Natural killer cell (primary cell): ENCODE data around the gene ISL2. TPM values are rescaled to one million over a fixed set of nuclear protein-coding genes. Genes with fewer than 3 reads are reported as not detected.

Experiments
- ATAC-seq, 3 donors: fragments of 150-1000 bp in 2 of 3; fragments of 200-7000 bp in 1 of 3; cut with Tn5 transposase; 1 replicate in 1 of 3; 2 replicates in 2 of 3; pipeline ENCODE4 v1.10.0; 2021; ENCODE audit warnings: mild to moderate bottlenecking in 2 of 3, moderate library complexity in 2 of 3
- DNase-seq, 2 donors: peaks; one replicate each; pipeline versions ENCODE4 v3.0.0 to v3.0.0-alpha.2; 2013 to 2021; ENCODE audit warnings: mixed read lengths in 1 of 2
- H3K27ac ChIP-seq: one replicate; pipeline ENCODE4 v1.5.1; 2013; ENCODE audit warnings: mild to moderate bottlenecking, low read length
- H3K27me3 ChIP-seq: one replicate; pipeline ENCODE4 v1.6.1; 2013; ENCODE audit warnings: low read length; ENCODE audit not compliant: control insufficient read depth, insufficient read depth
- H3K36me3 ChIP-seq: one replicate; pipeline ENCODE4 v1.6.1; 2013; ENCODE audit warnings: low read length; ENCODE audit not compliant: control insufficient read depth, insufficient read depth
- H3K4me1 ChIP-seq: one replicate; pipeline ENCODE4 v1.6.1; 2013; ENCODE audit warnings: low read length; ENCODE audit not compliant: control insufficient read depth, insufficient read depth
- H3K4me3 ChIP-seq: one replicate; pipeline ENCODE4 v1.5.1; 2013; ENCODE audit warnings: low read length
- H3K9me3 ChIP-seq: one replicate; pipeline ENCODE4 v1.6.1; 2013; ENCODE audit warnings: low read length; ENCODE audit not compliant: control insufficient read depth, insufficient read depth
- H3K27ac Mint-ChIP-seq, 2 donors: one replicate each; pipeline ENCODE4 v1.8.0; 2022; ENCODE audit warnings: mild to moderate bottlenecking in 2 of 2, mixed read lengths in 2 of 2, moderate library complexity in 1 of 2
- H3K27me3 Mint-ChIP-seq, 2 donors: one replicate each; pipeline ENCODE4 v1.8.0; 2022; ENCODE audit warnings: low read depth in 2 of 2, mixed read lengths in 2 of 2
- H3K36me3 Mint-ChIP-seq: one replicate; pipeline ENCODE4 v1.8.0; 2022; ENCODE audit warnings: mixed read lengths
- H3K4me1 Mint-ChIP-seq, 2 donors: one replicate each; pipeline ENCODE4 v1.8.0; 2022; ENCODE audit warnings: mixed read lengths in 2 of 2
- H3K4me3 Mint-ChIP-seq: one replicate; pipeline ENCODE4 v1.8.0; 2022; ENCODE audit warnings: mild to moderate bottlenecking, moderate library complexity, mixed read lengths
- H3K9me3 Mint-ChIP-seq, 2 donors: one replicate each; pipeline ENCODE4 v1.8.0; 2022; ENCODE audit warnings: mixed read lengths in 2 of 2
- WGBS: methylation state at CpG from one replicate; pipeline ENCODE4 v1.1.7; 2013; ENCODE audit warnings: missing lambda C conversion rate; ENCODE audit not compliant: insufficient coverage; 5-methylcytosine and 5-hydroxymethylcytosine counted together
- intact Hi-C: fragments of 100-400 bp; cut with micrococcal nuclease; formaldehyde crosslinking; loops from one replicate; pipeline ENCODE4 v1.14.2; 2022
- total RNA-seq, 4 donors: library from RNA; stranded (reverse); fragments of 120-200 nt in 1 of 4; gene quantifications; one replicate each; pipeline versions ENCODE4 v1.2.3 to v1.2.4, GENCODE V29; 2013 to 2022
- TF ChIP-seq, protein P1 (sequence below): fragments of 200-600 bp; IDR thresholded peaks from one replicate; pipeline ENCODE4 v1.8.0; 2022; ENCODE audit warnings: antibody characterized with exemption

ISL2 gene
- total RNA-seq, 3 donors from 2014 or later (not counting 1 experiment from before 2014, with no cell fraction given) = not detected

- DNase-seq = no peak
Measured at GRCh38 chr15:76325704-76326103, 10.9 kb upstream of the ISL2 start.

DNA sequence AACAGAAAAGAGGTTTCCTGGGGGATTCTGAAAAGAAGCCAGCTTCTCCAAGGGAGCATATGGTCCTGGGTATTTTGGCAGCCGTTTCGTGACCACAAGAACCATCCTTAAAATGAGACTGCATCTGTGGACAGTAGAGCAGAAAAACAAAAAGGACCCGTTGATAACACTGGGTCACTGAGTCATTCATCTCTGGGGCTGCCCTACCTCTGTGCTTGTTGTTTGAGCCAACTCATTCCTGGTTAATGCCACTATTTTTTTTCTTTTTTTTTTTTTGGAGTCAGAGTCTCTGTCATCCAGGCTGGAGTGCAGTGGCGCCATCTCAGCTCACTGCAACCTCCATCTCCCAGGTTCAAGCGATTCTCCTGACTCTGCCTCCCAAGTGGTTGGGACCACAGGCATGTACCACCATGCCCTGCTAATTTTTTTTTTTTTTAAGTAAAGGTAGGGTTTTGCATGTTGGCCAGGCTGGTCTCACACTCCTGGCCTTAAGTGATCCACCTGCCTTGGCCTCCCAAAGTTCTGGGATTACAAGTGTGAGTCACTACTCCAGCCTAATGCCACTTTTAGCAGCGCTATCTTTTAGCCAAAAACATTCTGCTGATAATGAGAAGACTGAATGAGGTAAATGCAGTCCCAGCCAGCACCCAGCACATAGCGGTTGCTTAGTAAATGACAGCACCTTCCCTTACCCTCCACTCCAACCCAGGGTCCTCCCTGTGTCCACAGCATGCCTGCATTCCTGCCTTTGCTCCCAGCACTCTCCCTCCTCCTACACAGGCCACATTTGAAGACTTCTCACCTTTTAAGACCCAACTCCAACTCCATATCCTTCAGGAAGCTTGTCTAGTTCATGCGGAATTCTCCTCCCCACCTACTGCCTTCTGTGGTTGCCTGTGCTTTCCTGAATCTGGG, 9.1 kb upstream of the ISL2 start:
- no peaks in the 10 kb centered on the region for H3K4me1 ChIP-seq
- Mint-ChIP-seq H3K4me3 (no peak overlapping the region), H3K9me3 (no peaks in the 10 kb centered on the region), H3K36me3 (no peaks in the 10 kb centered on the region), H3K4me1 (no peaks in the 10 kb centered on the region), H3K27ac (no peak overlapping the region), H3K27me3 (peaks cover 45 to 61% of the 10 kb centered on the region in 2 donors)
- no peak for DNase-seq
- no peak overlapping the region for H3K27ac ChIP-seq
- WGBS = 81% methylated on average over 8 of the region's 8 CpGs
- no peaks in the 10 kb centered on the region for H3K9me3 ChIP-seq
- no peak for ATAC-seq
- H3K4me3 ChIP-seq = no peak overlapping the region
- H3K27me3 ChIP-seq = peaks cover 12% of the 10 kb centered on the region
- TF ChIP-seq, protein P1, sequence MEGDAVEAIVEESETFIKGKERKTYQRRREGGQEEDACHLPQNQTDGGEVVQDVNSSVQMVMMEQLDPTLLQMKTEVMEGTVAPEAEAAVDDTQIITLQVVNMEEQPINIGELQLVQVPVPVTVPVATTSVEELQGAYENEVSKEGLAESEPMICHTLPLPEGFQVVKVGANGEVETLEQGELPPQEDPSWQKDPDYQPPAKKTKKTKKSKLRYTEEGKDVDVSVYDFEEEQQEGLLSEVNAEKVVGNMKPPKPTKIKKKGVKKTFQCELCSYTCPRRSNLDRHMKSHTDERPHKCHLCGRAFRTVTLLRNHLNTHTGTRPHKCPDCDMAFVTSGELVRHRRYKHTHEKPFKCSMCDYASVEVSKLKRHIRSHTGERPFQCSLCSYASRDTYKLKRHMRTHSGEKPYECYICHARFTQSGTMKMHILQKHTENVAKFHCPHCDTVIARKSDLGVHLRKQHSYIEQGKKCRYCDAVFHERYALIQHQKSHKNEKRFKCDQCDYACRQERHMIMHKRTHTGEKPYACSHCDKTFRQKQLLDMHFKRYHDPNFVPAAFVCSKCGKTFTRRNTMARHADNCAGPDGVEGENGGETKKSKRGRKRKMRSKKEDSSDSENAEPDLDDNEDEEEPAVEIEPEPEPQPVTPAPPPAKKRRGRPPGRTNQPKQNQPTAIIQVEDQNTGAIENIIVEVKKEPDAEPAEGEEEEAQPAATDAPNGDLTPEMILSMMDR = no peak
- H3K36me3 ChIP-seq = no peaks in the 10 kb centered on the region
- intact Hi-C loops = no loop called here

More at GRCh38 chr15:76325704-76326103, 10.9 kb upstream of the ISL2 start:
- WGBS = 82% methylated on average over 2 of the region's 2 CpGs
- no peak for ATAC-seq
- H3K27me3 Mint-ChIP-seq = peaks cover 42 to 68% of the 10 kb centered on the region in 2 donors
- H3K27me3 ChIP-seq = peaks cover 12% of the 10 kb centered on the region
- no peaks in the 10 kb centered on the region for H3K36me3 ChIP-seq
- no peak overlapping the region for H3K27ac Mint-ChIP-seq
- no peak overlapping the region for H3K4me3 Mint-ChIP-seq
- intact Hi-C loops = no loop called here
- H3K27ac ChIP-seq = no peak overlapping the region
- TF ChIP-seq, protein P1 = no peak
- no peaks in the 10 kb centered on the region for H3K9me3 Mint-ChIP-seq
- H3K4me1 ChIP-seq = no peaks in the 10 kb centered on the region
- H3K4me1 Mint-ChIP-seq = no peaks in the 10 kb centered on the region
- H3K36me3 Mint-ChIP-seq = no peaks in the 10 kb centered on the region
- H3K4me3 ChIP-seq = no peak overlapping the region
- H3K9me3 ChIP-seq = no peaks in the 10 kb centered on the region

GRCh38 chr15:76328106-76328696, 8.4 kb upstream of the ISL2 start:
- H3K36me3 Mint-ChIP-seq = no peaks in the 10 kb centered on the region
- H3K27ac Mint-ChIP-seq = no peak overlapping the region
- no peak overlapping the region for H3K4me3 ChIP-seq
- peaks cover 7% of the 10 kb centered on the region for H3K27me3 ChIP-seq
- no peaks in the 10 kb centered on the region for H3K9me3 Mint-ChIP-seq
- no peak for ATAC-seq
- no peak overlapping the region for H3K27ac ChIP-seq
- no peak for DNase-seq
- 91% methylated on average over 7 of the region's 8 CpGs for WGBS
- no peaks in the 10 kb centered on the region for H3K4me1 ChIP-seq
- no peak overlapping the region for H3K4me3 Mint-ChIP-seq
- H3K4me1 Mint-ChIP-seq = no peaks in the 10 kb centered on the region
- no peaks in the 10 kb centered on the region for H3K9me3 ChIP-seq
- H3K36me3 ChIP-seq = no peaks in the 10 kb centered on the region
- intact Hi-C loops = no loop called here
- H3K27me3 Mint-ChIP-seq = peaks cover 47 to 61% of the 10 kb centered on the region in 2 donors
- TF ChIP-seq, protein P1 = no peak
